Umbilical cord (tissue), 1 donor: Measurements from ENCODE around the gene TCERG1. TPM values are rescaled to one million over a fixed set of nuclear protein-coding genes. Genes with fewer than 3 reads are reported as not detected.

Source experiments
- total RNA-seq: library from RNA; depleted of rRNA; stranded (reverse); fragments of >200 nt; gene quantifications from one replicate; pipeline ENCODE4 v1.2.3, GENCODE V29; 2014; ENCODE audit warnings: low replicate concordance; ENCODE audit not compliant: insufficient read depth

TCERG1 gene
- total RNA-seq, 1 donor from 2014 or later, result 105 TPM

Other genes starting within 250 kb of the TCERG1 start
- gene RBM27, start 243.7 kb upstream of the TCERG1 start, total RNA-seq, result 25.0 TPM
- gene POU4F3, start 108.5 kb upstream of the TCERG1 start, total RNA-seq, result not detected
- gene GPR151, start 68.9 kb downstream of the TCERG1 start, total RNA-seq, result 1.2 TPM